Endodermal cell (in vitro differentiated cells): ENCODE measurements around the gene ALDOC. TPM values are rescaled to one million over a fixed set of nuclear protein-coding genes. Genes with fewer than 3 reads are reported as not detected.

Source experiments
- DNase-seq: peaks from one replicate; pipeline ENCODE4 v3.0.0-alpha.2; 2017
- H3K27ac ChIP-seq: 2 replicates; pipeline ENCODE4 v1.5.1; 2013; ENCODE audit warnings: mild to moderate bottlenecking, low read depth, low read length, moderate library complexity
- H3K27me3 ChIP-seq: 2 replicates; pipeline ENCODE4 v1.6.1; 2013; ENCODE audit warnings: mild to moderate bottlenecking, low read length, moderate library complexity; ENCODE audit not compliant: insufficient read depth, control insufficient read depth, poor library complexity, severe bottlenecking
- H3K36me3 ChIP-seq: 2 replicates; pipeline ENCODE4 v1.7.0; 2013; ENCODE audit warnings: mild to moderate bottlenecking, low read length, moderate library complexity; ENCODE audit not compliant: control insufficient read depth, insufficient read depth
- H3K4me1 ChIP-seq: one replicate; pipeline ENCODE4 v1.7.0; 2013; ENCODE audit warnings: low read length; ENCODE audit not compliant: control insufficient read depth, insufficient read depth
- H3K4me3 ChIP-seq: 2 replicates; pipeline ENCODE4 v1.5.1; 2013; ENCODE audit warnings: mild to moderate bottlenecking, low read length, moderate library complexity
- H3K9ac ChIP-seq: 2 replicates; pipeline ENCODE4 v1.6.1; 2013; ENCODE audit warnings: mild to moderate bottlenecking, low read length, moderate library complexity; ENCODE audit not compliant: poor library complexity, severe bottlenecking; ENCODE audit errors: extremely low read depth
- H3K9me3 ChIP-seq: 2 replicates; pipeline ENCODE4 v1.6.1; 2013; ENCODE audit warnings: mild to moderate bottlenecking, low read length, moderate library complexity; ENCODE audit not compliant: control insufficient read depth
- H3K27ac Mint-ChIP-seq: 2 replicates; pipeline ENCODE4 v1.8.0; 2020; ENCODE audit warnings: mixed read lengths
- H3K27me3 Mint-ChIP-seq: 2 replicates; pipeline ENCODE4 v1.8.0; 2021; ENCODE audit warnings: mild to moderate bottlenecking, mixed read lengths; ENCODE audit not compliant: insufficient read depth
- H3K36me3 Mint-ChIP-seq: 2 replicates; pipeline ENCODE4 v1.8.0; 2020; ENCODE audit warnings: low read depth, mixed read lengths
- H3K4me1 Mint-ChIP-seq: 2 replicates; pipeline ENCODE4 v1.8.0; 2020; ENCODE audit warnings: mixed read lengths
- H3K4me3 Mint-ChIP-seq: 2 replicates; pipeline ENCODE4 v1.8.0; 2020; ENCODE audit warnings: mild to moderate bottlenecking, moderate library complexity, mixed read lengths
- H3K9me3 Mint-ChIP-seq: 2 replicates; pipeline ENCODE4 v1.8.0; 2020; ENCODE audit warnings: mild to moderate bottlenecking, mixed read lengths
- CTCF ChIP-seq: fragments of 200-600 bp; sonication (generic); conservative IDR thresholded peaks from 2 replicates; pipeline ENCODE4 v1.5.0; 2021; ENCODE audit warnings: antibody characterized with exemption, mild to moderate bottlenecking
- WGBS, 2 experiments: methylation state at CpG; one replicate each; pipeline versions ENCODE4 v1.1.5 to v1.1.7; 2013; ENCODE audit warnings: missing lambda C conversion rate in 2 of 2, mixed read lengths in 1 of 2; ENCODE audit not compliant: insufficient coverage in 1 of 2, insufficient read length in 1 of 2; 5-methylcytosine and 5-hydroxymethylcytosine counted together
- total RNA-seq, 2 donors: library from RNA; stranded (reverse); fragmentation: NEBNext Ultra II Directional in 1 of 2; extraction: Animal tissue kit (Norgen Biotek cat#: 25700) in 1 of 2; gene quantifications; 2 replicates in 1 of 2; 3 replicates in 1 of 2; pipeline ENCODE4 v1.2.1, GENCODE V29; 2021

ALDOC gene
- total RNA-seq, 2 donors from 2014 or later = 12.3 to 14.1 TPM

- Mint-ChIP-seq H3K9me3 (no peaks in the 10 kb centered on the region), H3K4me1 (peaks cover 17% of the 10 kb centered on the region), H3K4me3 (no peak overlapping the region), H3K27ac (no peak overlapping the region), H3K36me3 (peaks cover 36% of the 10 kb centered on the region), H3K27me3 (peaks cover 25% of the 10 kb centered on the region)
- H3K9ac ChIP-seq = no peak overlapping the region
- H3K9me3 ChIP-seq = no peaks in the 10 kb centered on the region
- H3K27me3 ChIP-seq = peaks cover 4% of the 10 kb centered on the region
- peak; percentile 69 for DNase-seq
- no peak overlapping the region for H3K4me3 ChIP-seq
- peak; percentile 47 for TF ChIP-seq CTCF
- no peak overlapping the region for H3K27ac ChIP-seq
- H3K36me3 ChIP-seq = peaks cover 32% of the 10 kb centered on the region
- H3K4me1 ChIP-seq = no peaks in the 10 kb centered on the region
- WGBS, 2 experiments = 90 to 94% methylated on average over 13 to 14 of the region's 14 CpGs
These were observed 1.4 kb downstream of the ALDOC start for GRCh38 chr17:28575126-28575795.

- TF ChIP-seq CTCF = peak; percentile 47
- H3K4me3 ChIP-seq = no peak overlapping the region
- peaks cover 4% of the 10 kb centered on the region for H3K27me3 ChIP-seq
- Mint-ChIP-seq H3K27me3 (peaks cover 25% of the 10 kb centered on the region), H3K36me3 (peaks cover 32% of the 10 kb centered on the region), H3K4me3 (no peak overlapping the region), H3K4me1 (peaks cover 22% of the 10 kb centered on the region), H3K27ac (no peak overlapping the region), H3K9me3 (no peaks in the 10 kb centered on the region)
- no peaks in the 10 kb centered on the region for H3K9me3 ChIP-seq
- H3K9ac ChIP-seq = no peak overlapping the region
- no peak overlapping the region for H3K27ac ChIP-seq
- peak; percentile 62 for DNase-seq
- WGBS, 2 experiments = 93 to 95% methylated on average over 3 to 7 of the region's 7 CpGs
- no peaks in the 10 kb centered on the region for H3K4me1 ChIP-seq
- H3K36me3 ChIP-seq = peaks cover 24% of the 10 kb centered on the region
These were observed 2.2 kb downstream of the ALDOC start for GRCh38 chr17:28574526-28574925.

- Mint-ChIP-seq H3K4me1 (peaks cover 22% of the 10 kb centered on the region), H3K27ac (no peak overlapping the region), H3K36me3 (peaks cover 29% of the 10 kb centered on the region), H3K27me3 (peaks cover 25% of the 10 kb centered on the region), H3K4me3 (no peak overlapping the region), H3K9me3 (no peaks in the 10 kb centered on the region)
- DNase-seq = peak; percentile 28
- no peak for TF ChIP-seq CTCF
- Histone ChIP-seq H3K27me3 (peaks cover 4% of the 10 kb centered on the region), H3K9ac (no peak overlapping the region), H3K4me1 (no peaks in the 10 kb centered on the region), H3K27ac (no peak overlapping the region), H3K9me3 (no peaks in the 10 kb centered on the region), H3K4me3 (no peak overlapping the region), H3K36me3 (peaks cover 19% of the 10 kb centered on the region)
- 87 to 91% methylated on average over 5 to 6 of the region's 6 CpGs for WGBS, 2 experiments
These were observed 2.7 kb downstream of the ALDOC start for GRCh38 chr17:28573966-28574480.
